ENCODE results near the gene EEIG1. TPM values are rescaled to one million over a fixed set of nuclear protein-coding genes. Genes with fewer than 3 reads are reported as not detected.

The EEIG1 gene
- total and polyA plus RNA-seq, 9 of the 15 experiments (the other 6 are each of a cell fraction or from before 2014, with no cell fraction given): 0.17 to 16.7 (median 3.6) TPM

DNA sequence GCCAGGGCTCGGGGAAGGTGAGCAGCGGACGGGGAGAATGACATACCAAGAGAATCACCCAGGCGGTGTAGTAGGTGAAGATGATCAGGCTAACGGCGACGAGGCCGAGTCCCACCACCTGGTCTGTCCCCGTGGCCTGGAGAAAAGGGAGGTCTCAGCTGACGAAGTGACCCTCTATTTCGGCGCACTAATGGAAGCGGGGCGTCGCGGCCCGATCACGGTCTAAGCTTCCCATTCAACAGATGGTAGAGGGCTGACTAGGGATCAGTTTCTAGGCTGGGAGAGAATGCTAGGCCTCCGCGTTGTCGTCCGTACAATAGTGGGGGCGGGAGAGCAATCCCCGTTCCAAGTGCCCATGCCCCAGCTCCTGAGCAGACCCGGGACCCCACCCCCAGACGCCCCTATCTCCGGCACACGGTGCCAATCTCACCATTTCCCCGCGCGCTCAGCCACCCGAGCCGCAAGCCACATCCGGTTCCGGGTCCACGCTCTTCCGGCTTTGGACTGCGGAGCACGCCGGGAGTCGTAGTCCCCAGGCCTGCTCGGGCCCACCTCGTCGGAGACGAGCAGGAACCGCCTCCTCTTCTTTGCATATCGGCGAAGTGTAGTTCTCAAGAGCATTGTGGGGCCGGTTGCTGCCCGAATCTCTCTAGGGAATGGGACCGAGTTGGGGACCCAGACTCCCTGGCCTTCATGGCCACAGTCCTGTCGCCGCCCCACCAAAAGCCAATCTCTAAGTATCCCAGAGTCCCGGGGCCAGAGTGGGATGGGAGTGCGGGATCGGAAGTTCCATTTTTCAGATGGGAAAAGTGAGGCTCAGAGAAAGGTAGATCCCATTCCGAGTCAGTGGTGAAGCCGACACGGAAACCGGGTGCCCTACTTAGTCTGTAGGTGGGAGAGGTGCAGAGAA lies 43.1 kb downstream of the EEIG1 start, which contains the start of gene DPM2 (continued):
- TF ChIP-seq, protein P1, sequence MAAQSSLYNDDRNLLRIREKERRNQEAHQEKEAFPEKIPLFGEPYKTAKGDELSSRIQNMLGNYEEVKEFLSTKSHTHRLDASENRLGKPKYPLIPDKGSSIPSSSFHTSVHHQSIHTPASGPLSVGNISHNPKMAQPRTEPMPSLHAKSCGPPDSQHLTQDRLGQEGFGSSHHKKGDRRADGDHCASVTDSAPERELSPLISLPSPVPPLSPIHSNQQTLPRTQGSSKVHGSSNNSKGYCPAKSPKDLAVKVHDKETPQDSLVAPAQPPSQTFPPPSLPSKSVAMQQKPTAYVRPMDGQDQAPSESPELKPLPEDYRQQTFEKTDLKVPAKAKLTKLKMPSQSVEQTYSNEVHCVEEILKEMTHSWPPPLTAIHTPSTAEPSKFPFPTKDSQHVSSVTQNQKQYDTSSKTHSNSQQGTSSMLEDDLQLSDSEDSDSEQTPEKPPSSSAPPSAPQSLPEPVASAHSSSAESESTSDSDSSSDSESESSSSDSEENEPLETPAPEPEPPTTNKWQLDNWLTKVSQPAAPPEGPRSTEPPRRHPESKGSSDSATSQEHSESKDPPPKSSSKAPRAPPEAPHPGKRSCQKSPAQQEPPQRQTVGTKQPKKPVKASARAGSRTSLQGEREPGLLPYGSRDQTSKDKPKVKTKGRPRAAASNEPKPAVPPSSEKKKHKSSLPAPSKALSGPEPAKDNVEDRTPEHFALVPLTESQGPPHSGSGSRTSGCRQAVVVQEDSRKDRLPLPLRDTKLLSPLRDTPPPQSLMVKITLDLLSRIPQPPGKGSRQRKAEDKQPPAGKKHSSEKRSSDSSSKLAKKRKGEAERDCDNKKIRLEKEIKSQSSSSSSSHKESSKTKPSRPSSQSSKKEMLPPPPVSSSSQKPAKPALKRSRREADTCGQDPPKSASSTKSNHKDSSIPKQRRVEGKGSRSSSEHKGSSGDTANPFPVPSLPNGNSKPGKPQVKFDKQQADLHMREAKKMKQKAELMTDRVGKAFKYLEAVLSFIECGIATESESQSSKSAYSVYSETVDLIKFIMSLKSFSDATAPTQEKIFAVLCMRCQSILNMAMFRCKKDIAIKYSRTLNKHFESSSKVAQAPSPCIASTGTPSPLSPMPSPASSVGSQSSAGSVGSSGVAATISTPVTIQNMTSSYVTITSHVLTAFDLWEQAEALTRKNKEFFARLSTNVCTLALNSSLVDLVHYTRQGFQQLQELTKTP (IDR thresholded peaks at IDR 0.05; ENCODE audit: low read depth in 1 of 2, partially characterized antibody in 2 of 2): peak in 1 of 2 experiments; percentile 85
- TF ChIP-seq SIN3B (IDR thresholded peaks at IDR 0.05; ENCODE audit: low read depth) (no peak), ELF2 (CRISPR knock-in tag; IDR thresholded peaks at IDR 0.05) (peak; percentile 92), HDAC2 (IDR thresholded peaks at IDR 0.05) (peak; percentile 88; the same call in 1 of the 2 replicates), ZFP30 (CRISPR knock-in tag; IDR thresholded peaks at IDR 0.05; ENCODE audit: borderline replicate concordance) (no peak), U2AF1 (optimal IDR thresholded peaks at IDR 0.05; ENCODE audit: low read depth, low read length) (no peak), ZNF347 (CRISPR knock-in tag; IDR thresholded peaks at IDR 0.05; ENCODE audit: low read depth) (no peak), POLR2AphosphoS2 (IDR thresholded peaks at IDR 0.05; ENCODE audit: low read length) (peak; percentile 89; the same call in 1 of the 2 replicates), MAFK (IDR thresholded peaks at IDR 0.05; ENCODE audit: low read length) (no peak), SIRT6 (IDR thresholded peaks at IDR 0.05; ENCODE audit: low read depth, low read length) (no peak), ESRRA (IDR thresholded peaks at IDR 0.05; ENCODE audit: borderline replicate concordance, low read depth) (peak; percentile 80), BRD4 (IDR thresholded peaks at IDR 0.05) (no peak)
- TF ChIP-seq, protein P2, sequence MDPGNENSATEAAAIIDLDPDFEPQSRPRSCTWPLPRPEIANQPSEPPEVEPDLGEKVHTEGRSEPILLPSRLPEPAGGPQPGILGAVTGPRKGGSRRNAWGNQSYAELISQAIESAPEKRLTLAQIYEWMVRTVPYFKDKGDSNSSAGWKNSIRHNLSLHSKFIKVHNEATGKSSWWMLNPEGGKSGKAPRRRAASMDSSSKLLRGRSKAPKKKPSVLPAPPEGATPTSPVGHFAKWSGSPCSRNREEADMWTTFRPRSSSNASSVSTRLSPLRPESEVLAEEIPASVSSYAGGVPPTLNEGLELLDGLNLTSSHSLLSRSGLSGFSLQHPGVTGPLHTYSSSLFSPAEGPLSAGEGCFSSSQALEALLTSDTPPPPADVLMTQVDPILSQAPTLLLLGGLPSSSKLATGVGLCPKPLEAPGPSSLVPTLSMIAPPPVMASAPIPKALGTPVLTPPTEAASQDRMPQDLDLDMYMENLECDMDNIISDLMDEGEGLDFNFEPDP (CRISPR knock-in tag; IDR thresholded peaks at IDR 0.05): no peak
- TF ChIP-seq, protein P3, sequence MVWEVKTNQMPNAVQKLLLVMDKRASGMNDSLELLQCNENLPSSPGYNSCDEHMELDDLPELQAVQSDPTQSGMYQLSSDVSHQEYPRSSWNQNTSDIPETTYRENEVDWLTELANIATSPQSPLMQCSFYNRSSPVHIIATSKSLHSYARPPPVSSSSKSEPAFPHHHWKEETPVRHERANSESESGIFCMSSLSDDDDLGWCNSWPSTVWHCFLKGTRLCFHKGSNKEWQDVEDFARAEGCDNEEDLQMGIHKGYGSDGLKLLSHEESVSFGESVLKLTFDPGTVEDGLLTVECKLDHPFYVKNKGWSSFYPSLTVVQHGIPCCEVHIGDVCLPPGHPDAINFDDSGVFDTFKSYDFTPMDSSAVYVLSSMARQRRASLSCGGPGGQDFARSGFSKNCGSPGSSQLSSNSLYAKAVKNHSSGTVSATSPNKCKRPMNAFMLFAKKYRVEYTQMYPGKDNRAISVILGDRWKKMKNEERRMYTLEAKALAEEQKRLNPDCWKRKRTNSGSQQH (CRISPR knock-in tag; IDR thresholded peaks at IDR 0.05): no peak
- TF ChIP-seq, protein P4, sequence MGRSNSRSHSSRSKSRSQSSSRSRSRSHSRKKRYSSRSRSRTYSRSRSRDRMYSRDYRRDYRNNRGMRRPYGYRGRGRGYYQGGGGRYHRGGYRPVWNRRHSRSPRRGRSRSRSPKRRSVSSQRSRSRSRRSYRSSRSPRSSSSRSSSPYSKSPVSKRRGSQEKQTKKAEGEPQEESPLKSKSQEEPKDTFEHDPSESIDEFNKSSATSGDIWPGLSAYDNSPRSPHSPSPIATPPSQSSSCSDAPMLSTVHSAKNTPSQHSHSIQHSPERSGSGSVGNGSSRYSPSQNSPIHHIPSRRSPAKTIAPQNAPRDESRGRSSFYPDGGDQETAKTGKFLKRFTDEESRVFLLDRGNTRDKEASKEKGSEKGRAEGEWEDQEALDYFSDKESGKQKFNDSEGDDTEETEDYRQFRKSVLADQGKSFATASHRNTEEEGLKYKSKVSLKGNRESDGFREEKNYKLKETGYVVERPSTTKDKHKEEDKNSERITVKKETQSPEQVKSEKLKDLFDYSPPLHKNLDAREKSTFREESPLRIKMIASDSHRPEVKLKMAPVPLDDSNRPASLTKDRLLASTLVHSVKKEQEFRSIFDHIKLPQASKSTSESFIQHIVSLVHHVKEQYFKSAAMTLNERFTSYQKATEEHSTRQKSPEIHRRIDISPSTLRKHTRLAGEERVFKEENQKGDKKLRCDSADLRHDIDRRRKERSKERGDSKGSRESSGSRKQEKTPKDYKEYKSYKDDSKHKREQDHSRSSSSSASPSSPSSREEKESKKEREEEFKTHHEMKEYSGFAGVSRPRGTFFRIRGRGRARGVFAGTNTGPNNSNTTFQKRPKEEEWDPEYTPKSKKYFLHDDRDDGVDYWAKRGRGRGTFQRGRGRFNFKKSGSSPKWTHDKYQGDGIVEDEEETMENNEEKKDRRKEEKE (IDR thresholded peaks at IDR 0.05; ENCODE audit: borderline replicate concordance in 1 of 2, control insufficient read depth in 1 of 2, low read depth in 2 of 2, low read length in 1 of 2): 0 out of 4 replicates have a peak, but pooled peaks of 1 of the 2 experiments have one; percentile 65

Data from K562 (cell line).